ENCODE results near the gene IGSF5. TPM values are rescaled to one million over a fixed set of nuclear protein-coding genes. Genes with fewer than 3 reads are reported as not detected.

The IGSF5 gene
- total and polyA plus RNA-seq, 4 donors, result 0.03 to 0.08 TPM; not detected in 2

- WGBS, result 83% methylated on average over 8 of the region's 8 CpGs
- Histone ChIP-seq H3K36me3 (ENCODE audit: control insufficient read depth in 4 of 4, insufficient read depth in 3 of 4, low read depth in 1 of 4, low read length in 3 of 4) (no peaks in the 10 kb centered on the region), H3K4me3 (ENCODE audit: low read depth in 1 of 3, low read length in 3 of 3) (no peak overlapping the region), H3K4me1 (ENCODE audit: control insufficient read depth in 4 of 4, insufficient read depth in 4 of 4, low read length in 3 of 4) (no peaks in the 10 kb centered on the region), H3K27ac (ENCODE audit: low read depth in 1 of 2, low read length in 2 of 2) (no peak overlapping the region), H3K27me3 (ENCODE audit: control insufficient read depth in 4 of 4, insufficient read depth in 4 of 4, low read length in 3 of 4) (peaks cover 0 to 2% (median 0%) of the 10 kb centered on the region in 4 donors), H3K9me3 (ENCODE audit: control insufficient read depth in 4 of 4, low read length in 3 of 4) (no peaks in the 10 kb centered on the region), H3K9ac (ENCODE audit: low read depth in 1 of 2, low read length in 2 of 2) (no peak overlapping the region)
- DNase-seq (ENCODE audit: low spot score), result no peak
- TF ChIP-seq ZBTB33 (IDR thresholded peaks at IDR 0.05) (no peak), MAX (IDR thresholded peaks at IDR 0.05) (no peak), HNF4A (conservative IDR thresholded peaks at IDR 0.05) (no peak), TAF1 (conservative IDR thresholded peaks at IDR 0.05) (no peak), EGR1 (IDR thresholded peaks at IDR 0.05; ENCODE audit: low read depth in 2 of 2) (no peak), FOXA1 (IDR thresholded peaks at IDR 0.05) (no peak), CTCF (IDR thresholded peaks at IDR 0.05; ENCODE audit: low read depth, low read length, missing input control) (no peak), ATF3 (IDR thresholded peaks at IDR 0.05) (no peak), HNF4G (IDR thresholded peaks at IDR 0.05) (no peak)
Observed at GRCh38 chr21:39796466-39796865, 51.5 kb downstream of the IGSF5 start.

- H3K27ac ChIP-seq (ENCODE audit: low read depth in 1 of 2, low read length in 2 of 2), result no peak overlapping the region
- H3K4me1 ChIP-seq (ENCODE audit: control insufficient read depth in 4 of 4, insufficient read depth in 4 of 4, low read length in 3 of 4), result no peaks in the 10 kb centered on the region
- H3K36me3 ChIP-seq (ENCODE audit: control insufficient read depth in 4 of 4, insufficient read depth in 3 of 4, low read depth in 1 of 4, low read length in 3 of 4), result no peaks in the 10 kb centered on the region
- WGBS, result 89% methylated on average over 7 of the region's 7 CpGs
- no peak overlapping the region for H3K4me3 ChIP-seq (ENCODE audit: low read depth in 1 of 3, low read length in 3 of 3)
- no peak for DNase-seq (ENCODE audit: low spot score)
- H3K9ac ChIP-seq (ENCODE audit: low read depth in 1 of 2, low read length in 2 of 2), result no peak overlapping the region
- TF ChIP-seq RXRA (IDR thresholded peaks at IDR 0.05) (no peak), REST (IDR thresholded peaks at IDR 0.05) (no peak), CTCF (IDR thresholded peaks at IDR 0.05; ENCODE audit: low read depth, low read length, missing input control) (no peak), JUND (IDR thresholded peaks at IDR 0.05) (no peak), MAX (IDR thresholded peaks at IDR 0.05) (no peak), HNF4G (IDR thresholded peaks at IDR 0.05) (no peak), FOXA2 (IDR thresholded peaks at IDR 0.05) (no peak), ZBTB33 (IDR thresholded peaks at IDR 0.05) (no peak)
- peaks cover 0 to 2% (median 0%) of the 10 kb centered on the region in 4 donors for H3K27me3 ChIP-seq (ENCODE audit: control insufficient read depth in 4 of 4, insufficient read depth in 4 of 4, low read length in 3 of 4)
- H3K9me3 ChIP-seq (ENCODE audit: control insufficient read depth in 4 of 4, low read length in 3 of 4), result no peaks in the 10 kb centered on the region
Observed at GRCh38 chr21:39799178-39799577, 54.2 kb downstream of the IGSF5 start.
